Cerebellar cortex (tissue), 1 donor: ENCODE measurements around the gene NPIPB9.
"Not testable (repeated sequence)": the region's sequence is repeated elsewhere in the genome, so short reads cannot be mapped to it uniquely, and the experiment has no call there.

Experiments
- DNase-seq: peaks from one replicate; pipeline ENCODE4 v3.0.0-alpha.2; 2015; ENCODE audit warnings: low spot score

Gene NPIPB9

DNA sequence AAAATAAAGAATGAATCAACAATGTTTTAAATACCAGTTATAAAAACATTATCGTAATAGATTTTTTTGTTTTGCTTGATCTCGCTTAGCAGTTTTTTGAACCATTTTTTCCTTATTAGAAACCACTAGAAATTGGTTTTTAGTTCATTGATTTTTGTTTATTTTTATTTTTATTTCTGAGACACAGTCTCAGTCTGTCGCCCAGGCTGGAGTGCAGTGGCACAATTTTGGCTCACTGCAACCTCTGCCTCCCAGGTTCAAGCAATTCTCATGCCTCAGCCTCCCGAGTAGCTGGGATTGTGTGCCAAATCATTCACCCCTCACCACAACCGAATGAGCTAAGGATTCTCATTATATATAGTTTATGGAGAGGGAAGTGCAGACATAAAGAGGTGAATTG, at the start of gene NPIPB9:
TSS of gene NPIPB9 (plus strand) at position 301 of the 400 bp plus-strand sequence.
- not testable (repeated sequence) for DNase-seq

DNA sequence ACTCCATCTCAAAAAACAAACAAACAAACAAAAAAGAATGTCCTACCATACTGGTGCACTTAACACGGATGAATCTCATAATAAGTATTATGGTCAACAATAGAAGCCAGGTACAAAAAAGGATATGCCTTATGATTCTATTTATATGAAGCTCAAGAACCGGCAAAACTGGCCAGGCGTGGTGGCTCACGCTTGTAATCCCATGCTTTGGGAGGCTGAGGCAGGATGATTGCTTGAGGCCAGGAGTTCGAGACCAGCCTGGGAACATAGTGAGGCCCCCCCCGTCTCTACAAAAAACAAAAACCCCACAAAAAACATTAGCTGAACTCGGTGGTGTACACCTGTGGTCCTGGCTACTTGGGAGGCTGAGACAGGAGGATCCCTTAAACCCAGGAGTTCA, 47.3 kb upstream of the NPIPB9 start:
- DNase-seq, result not testable (repeated sequence)

DNA sequence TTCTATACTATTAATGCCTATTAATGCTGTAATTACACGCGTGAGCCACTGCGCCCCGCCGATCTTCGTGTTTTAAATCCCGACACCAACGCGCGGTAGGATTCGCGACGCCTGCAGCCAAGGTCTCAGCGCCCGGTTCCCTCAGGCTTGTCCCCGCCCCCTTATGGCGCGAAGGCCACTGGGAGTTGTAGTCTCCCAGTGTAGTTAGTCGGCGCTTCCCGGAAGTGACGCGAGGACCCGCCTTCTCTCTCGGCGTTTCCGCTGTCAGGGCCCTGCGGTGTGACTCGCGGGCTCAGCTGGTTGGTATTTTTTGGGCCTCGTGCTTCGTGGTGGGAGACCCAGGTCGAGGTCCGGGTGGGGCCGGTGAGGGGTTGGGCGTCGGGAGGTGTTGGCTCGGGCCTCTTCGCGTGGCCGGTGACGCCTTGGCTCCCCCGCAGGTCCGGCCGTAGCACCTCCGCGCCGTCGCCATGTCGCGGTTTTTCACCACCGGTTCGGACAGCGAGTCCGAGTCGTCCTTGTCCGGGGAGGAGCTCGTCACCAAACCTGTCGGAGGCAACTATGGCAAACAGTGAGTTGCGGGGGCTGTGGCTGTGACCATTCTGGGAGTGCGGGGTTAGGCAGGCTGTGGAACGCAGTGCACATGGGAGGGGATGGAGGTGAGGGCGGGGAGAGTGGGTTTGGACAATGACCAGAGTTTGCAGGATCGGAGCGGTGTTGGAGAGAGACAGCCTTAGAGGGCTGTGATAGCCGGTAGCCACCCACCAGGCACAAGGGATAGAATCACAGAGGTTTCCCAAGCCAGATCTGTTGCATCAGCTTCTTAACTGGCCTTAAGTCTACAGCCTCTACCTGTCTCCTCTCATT, 40.1 kb upstream of the NPIPB9 start, which contains the start of gene EIF3C:
TSS of gene EIF3C (plus strand) at position 245 of the 864 bp plus-strand sequence. CDS start at position 468, 223 bp downstream.
- not testable (repeated sequence) for DNase-seq

DNA sequence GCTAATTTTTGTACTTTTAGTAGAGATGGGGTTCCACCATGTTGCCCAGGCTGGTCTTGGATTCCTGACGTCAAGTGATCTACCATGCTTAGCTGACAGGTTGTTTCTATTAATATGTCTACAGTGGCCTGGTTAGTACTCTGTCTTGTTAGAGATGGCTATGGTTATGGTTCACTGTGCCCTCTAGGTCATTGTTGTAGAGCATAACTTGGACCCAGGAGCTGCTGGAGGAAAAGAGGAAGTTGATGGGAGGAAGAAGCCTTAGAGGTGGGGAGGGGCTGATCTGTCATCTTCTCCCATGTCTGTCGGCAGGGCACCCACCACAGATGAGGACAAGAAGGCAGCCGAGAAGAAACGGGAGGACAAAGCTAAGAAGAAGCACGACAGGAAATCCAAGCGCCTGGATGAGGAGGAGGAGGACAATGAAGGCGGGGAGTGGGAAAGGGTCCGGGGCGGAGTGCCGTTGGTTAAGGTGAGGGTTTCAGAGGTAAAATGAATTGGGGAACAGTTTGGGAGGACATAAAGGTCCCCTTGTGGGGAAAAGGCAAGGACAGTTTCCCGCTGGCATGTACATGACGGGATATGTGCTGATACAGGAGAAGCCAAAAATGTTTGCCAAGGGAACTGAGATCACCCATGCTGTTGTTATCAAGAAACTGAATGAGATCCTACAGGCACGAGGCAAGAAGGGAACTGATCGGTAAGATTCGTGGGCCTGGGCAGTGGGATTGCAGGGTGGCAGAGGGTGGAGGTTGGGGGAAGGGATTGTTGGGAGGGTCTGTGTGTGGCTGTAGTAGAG, 28.5 kb upstream of the NPIPB9 start:
- DNase-seq, result not testable (repeated sequence)

DNA sequence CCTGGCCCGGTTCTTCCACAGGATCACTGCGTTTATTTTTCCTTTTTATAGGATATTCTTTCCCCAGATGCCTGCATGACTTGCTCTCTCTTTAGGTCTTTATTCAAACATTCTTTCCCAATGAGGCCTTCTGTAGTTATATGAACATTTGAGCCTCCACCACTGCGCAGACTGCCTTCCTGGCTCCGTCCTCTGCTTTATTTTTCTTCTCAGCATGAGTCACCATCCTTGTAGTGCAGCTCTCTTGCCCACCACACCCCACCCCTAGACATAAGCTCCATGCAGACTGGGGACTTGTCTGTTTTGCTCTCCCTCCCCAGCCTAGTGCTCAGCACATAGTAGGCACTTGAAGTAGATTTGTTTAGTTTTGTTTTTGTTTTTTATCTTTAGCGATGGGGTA, 20.3 kb upstream of the NPIPB9 start:
- DNase-seq, result not testable (repeated sequence)

DNA sequence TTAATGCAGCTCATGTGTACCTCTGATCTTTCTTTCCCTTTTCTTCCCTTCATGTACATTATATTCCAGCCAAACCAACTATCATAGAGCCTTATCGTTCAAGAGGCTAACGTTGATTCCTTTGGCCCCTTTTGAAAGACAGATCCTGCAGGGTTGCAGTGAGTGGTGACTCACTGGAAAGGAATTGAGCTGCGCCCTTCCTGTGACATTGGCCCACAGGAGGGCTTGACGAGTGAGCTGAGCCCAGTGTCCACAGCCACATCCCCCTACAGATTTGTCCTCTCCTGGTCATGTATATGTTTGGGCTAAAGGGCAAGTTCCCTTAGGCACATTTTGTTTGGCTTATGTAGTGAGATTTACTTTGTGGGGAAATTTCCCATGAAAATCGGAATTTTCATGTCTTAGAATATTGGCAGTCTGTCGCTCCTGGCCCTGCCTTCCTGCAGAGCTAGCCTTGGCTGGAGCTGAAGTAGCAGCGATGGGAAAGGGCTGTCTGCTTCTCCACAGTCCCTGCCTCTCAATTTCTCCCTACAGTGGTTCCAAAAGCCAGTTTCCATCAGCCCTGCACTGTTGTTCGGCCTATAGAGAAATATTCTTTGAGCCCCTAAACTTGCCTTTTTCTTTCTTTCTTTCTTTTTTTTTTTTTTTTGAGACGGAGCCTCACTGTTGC, 19.0 kb upstream of the NPIPB9 start:
- DNase-seq, result not testable (repeated sequence)

DNA sequence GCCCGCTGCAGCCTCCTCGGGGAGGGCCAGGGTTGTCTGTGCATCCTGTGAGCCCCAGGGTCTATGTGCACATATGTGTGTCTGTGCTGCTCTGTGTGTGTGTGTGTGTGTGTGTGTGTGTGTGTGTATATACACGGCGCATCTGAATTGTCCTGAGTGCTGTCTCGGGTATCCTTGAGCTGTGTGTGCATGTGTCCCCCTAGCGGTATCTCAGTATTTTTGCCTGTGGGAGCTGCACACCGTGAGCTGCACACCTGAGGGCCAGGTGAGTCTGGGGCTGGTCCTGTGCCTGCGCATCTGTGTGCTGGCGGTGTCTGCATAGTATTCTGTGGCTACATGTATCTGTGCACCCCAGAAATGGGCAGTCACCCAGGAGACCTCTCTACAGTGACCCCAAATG, 11.8 kb upstream of the NPIPB9 start:
- not testable (repeated sequence) for DNase-seq

DNA sequence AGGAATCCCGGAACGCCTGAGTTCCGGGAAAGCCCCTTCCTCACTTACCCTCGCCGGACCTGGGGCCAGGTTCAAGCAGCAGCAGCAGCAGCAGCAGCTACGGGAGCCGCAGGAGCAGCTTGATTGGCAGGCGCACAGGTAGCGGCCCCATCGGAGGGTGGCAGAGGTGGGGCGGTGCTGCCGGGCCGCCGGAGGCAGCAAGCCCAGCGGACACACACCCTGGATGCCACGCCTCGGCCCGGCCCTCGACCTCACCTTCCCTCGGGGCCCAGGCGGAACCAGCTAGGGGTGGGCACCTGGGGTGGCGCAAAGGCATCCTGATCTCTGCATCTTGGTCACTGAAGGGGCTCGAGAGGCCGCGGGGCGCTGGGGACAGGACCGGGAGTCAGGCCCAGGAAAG, 11.0 kb upstream of the NPIPB9 start:
- DNase-seq, result not testable (repeated sequence)

DNA sequence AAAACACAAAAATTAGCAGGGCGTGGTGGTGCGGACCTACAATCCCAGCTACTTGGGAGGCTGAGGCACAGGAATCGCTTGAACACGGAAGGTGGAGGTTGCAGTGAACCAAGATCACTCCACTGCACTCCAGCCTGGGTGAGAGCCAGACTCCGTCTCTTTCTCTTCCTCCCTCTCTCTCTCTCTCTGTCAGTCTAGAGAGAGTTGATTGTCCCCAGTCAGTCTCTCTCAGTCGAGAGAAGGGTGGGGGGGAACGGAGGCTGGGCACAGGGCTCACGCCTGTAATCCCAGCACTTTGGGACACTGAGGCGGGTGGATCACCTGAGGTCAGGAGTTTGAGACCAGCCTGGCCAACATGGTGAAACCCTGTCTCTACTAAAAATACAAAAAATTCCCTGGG, 10.3 kb upstream of the NPIPB9 start:
- DNase-seq, result not testable (repeated sequence)

DNA sequence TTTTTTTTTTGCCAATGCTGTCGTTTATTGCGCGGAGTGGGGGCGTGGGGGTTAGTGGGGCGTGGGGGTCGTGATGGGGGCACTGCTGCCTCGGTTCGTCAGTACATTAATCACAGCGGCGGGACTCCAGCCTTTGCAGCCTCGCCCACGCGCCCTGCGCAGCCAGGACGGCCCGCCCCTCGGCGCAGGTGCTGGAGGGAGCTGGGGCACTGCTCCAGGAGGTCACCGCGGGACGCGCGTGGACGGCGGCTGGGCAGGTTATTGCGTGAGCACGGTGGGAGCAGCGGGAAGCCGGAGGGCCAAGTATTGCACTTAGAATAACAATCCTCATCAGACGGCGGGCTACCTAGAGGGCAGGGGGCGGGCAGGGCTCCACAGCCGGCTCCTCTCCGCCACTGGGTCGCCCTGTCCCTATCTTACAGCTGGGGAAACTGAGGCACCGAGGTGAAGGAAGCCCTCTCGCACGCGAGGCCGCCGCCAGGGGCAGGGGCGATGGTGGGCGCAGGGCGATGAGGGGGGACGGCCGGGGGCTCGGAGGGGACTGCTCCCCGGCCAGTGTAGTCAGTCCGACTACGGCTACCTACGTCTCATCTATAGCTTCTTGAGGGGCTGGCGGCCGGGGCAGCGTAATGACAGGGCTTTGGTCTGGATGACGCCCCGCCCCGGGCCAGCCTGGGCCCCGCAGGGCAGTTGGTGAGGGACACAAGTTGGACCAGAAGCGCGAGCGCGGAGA, 4.8 kb upstream of the NPIPB9 start:
- not testable (repeated sequence) for DNase-seq

DNA sequence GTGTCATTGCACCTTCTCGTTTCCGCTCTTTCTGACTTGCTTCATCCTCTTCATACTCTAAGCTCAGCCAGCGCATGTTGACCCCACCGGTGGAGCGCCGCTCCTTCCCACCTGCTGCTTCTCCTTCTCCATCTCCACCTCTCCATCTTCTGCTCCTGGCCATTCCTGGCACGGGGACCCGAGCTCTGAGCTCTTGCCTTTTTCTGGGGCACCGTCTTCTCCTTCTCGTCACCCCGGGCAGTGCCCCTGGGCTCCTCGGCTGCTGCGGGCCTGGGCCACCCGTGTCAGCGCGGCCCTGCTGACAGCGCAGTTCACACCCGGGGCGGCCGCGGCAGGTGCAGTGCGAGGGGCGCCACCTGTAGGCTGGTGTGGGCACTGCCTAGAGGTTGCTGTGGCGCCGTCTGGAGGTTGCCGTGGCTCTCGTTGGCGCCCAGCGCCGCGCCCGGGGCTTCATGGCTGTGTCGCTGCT, 1.6 kb upstream of the NPIPB9 start:
- DNase-seq, result not testable (repeated sequence)

DNA sequence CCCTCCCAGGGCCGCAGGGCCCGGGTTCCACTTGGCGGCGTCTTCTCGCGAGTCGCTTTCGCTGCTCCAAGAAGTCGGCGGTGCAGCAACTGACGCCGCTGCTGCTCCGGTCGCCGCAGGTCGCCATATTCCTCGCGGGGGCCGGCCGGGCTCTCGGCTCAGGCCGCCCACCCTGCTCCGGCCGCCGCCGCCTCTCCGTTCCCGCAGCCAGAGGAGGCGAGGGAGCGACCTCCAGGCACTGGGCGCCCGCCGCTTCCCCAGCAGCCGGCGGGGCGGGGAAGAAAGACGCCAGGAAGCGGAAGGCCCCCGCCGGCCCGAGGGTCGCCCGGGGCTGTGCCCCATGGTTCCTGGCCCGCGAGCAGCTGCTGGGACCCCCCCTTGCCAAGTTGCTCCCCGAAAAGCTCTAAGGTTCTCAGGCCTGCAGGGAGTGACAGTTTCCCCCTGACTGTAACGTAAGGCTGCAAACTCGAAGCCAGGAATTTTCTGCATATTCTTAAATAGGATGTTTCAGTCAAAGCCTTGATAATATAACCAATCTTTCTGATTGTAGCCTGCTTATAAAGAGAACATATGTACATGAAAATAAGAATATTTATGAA, 1.0 kb upstream of the NPIPB9 start:
- DNase-seq, result not testable (repeated sequence)

DNA sequence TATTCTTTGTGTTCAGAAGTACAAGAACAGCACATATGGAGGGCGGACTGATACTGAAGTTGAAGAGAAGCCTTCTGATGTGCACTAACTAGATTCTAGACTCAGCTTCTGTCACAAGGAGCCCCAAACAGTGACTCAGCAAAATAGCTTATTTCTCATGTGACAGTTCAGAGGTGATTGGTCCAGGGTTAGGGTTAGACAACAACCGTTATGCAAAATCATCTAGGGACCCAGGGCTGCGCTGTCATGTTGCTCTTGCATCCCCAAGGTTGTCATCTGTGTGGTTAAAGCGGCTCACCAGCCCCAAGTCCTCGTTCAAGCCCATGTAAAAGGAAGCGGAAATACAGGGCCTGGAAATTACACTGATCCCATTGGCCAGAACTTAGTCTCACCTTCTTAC, 30.1 kb downstream of the NPIPB9 start:
- not testable (repeated sequence) for DNase-seq

DNA sequence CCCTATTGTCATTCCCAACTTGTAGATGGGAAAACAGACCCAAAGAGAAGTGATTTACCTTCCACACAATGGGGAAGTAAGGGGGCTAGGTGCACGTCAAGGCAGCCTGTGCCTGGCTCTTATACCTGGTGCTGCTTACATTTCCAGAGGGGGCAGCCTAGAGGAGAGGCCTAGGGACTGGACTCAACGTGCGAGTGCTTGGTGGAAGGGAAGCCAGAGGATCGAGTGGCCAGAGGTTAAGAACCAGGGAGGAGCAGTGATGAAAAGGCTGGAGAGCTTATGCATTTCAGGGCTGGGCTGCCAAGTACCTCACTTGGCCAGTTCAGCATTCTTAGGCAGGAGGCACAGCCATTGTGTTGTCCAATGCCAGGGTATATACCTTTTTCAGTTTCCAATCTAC, 30.8 kb downstream of the NPIPB9 start:
- DNase-seq, result not testable (repeated sequence)

DNA sequence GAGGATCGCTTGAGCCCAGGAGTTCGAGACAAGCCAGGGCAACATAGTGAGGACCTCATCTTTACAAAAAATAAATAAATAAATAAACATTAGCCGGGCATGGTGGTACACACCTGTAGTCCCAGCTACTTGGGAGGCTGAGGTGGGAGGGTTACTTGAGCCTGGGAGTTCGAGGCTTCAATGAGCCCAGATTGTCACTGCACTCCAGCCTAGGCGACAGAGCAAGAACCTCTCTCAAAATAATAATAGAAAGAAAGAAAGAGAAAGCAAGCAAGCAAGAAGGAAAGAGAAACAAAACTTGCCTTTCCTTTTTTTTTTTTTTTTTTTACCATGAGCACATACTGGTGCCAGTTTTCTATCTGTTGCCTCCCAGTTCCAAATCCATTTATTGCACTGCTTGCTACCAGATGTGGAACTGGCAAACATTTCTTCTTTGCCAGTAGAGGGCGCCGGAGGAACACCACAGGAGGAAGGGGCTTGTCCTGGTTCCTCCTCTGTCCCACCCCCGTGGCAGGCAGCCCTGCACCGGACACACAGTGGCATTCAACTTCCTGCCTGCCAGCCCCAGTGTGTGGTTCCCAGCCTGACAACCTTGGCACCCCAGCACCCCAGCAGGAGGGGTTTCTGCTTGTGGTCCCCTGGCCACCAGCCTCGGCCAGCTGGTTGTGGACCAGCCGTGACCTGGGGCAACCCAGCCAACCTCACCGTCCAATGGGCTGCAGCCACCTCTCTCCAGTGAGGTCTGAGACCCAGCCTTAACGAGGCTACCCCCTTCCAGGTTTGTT, 50.8 kb downstream of the NPIPB9 start:
- DNase-seq, result not testable (repeated sequence)

DNA sequence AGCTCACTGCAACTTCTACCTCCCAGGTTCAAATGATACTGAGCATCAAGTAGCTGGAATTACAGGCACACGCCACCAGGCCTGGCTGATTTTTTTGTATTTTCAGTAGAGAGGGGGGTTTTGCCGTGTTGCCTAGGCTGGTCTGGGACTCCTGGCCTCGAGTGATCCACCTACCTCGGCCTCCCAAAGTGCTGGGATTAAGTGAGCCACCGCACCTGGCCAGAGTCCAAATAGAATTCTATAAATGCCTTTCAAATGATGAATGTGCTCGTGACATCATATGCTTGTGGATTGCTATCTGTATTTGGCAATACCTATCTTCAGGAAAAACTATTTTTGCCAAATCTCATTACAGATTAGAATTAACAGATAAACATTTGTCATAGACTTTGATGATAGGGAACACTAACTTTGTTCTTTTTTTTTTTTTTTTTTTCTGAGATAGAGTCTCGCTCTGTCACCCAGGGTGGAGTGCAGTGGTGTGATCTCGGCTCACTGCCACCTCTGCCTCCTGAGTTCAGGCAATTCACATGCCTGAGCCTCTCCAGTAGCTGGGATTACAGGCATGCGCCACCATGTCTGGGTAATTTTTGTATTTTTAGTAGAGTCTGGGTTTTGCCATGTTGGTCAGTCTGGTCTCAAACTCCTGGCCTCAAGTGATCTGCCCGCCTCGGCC, 56.0 kb downstream of the NPIPB9 start:
- not testable (repeated sequence) for DNase-seq

DNA sequence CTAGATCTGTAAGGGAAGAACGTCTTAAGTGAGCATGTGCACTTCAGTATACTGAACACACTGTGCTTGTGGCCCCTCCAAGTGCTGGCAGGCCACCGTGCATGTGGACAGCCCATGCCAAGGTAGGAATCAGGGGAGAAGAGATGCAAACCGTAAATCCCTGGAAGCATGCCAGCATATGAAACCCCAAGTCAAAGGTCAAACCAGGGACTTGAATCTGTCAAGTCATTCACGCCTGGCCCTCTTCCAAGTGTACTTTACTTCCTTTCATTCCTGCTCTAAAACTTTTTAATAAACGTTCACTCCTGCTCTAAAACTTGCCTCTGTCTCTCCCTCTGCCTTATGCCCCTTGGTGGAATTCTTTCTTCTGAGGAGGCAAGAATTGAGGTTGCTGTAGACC, 68.4 kb downstream of the NPIPB9 start:
- DNase-seq, result no peak

DNA sequence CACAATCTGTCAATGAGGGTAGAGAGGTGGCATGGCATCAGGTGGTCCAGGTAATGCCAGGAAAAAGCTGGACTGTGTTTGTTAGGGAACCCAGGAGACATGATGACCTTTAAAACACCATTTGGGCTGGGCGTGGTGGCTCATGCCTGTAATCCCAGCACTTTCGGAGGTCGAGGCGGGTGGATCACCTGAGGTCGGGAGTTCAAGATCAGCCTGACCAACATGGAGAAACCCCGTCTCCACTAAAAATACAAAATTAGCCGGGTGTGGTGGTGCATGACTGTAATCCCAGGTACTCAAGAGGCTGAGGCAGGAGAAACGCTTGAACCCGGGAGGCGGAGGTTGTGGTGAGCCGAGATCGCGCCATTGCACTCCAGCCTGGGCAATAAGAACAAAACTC, 69.0 kb downstream of the NPIPB9 start:
- DNase-seq, result not testable (repeated sequence)

DNA sequence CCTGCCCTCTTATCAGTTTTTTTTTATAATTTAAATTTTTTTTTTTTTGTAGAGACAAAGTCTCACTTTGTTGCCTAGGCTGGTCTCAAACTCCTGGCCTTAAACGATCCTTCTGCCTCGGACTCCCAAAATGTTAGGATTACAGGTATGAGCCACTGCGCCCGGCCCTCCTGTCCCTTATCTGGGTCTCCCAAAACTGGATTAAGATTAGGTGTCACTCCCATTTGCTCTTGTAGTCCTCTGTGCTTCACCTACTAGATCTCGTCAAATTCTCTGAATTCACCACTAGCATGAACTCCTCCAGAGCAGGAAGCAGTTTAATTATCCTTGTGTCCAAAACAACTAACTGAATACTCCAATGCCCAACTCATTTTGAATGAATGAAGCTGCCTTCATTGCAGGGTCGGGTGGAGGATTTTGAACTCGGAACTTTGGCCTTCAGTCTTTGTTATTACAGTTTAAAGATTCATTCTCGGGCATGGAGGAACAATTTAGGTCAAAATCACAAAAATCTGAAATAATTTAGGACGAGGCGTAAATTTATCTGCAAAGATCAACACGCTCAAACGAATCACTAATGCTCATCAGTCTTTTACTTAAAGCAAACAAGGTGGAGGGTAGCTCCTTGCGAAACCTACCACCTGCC, 70.4 kb downstream of the NPIPB9 start:
- DNase-seq, result no peak
